K562 (cell line): ENCODE measurements around the gene LZTS2.

Experiments used
- CBX2 ChIP-seq: fragments of 200-600 bp; sonication (generic); IDR thresholded peaks from one replicate; pipeline ENCODE4 v1.6.1; 2012; ENCODE audit warnings: mild to moderate bottlenecking, low read length, inconsistent platforms; ENCODE audit not compliant: insufficient read depth, poor library complexity, severe bottlenecking
- CREB5 ChIP-seq: fragments of 250-450 bp; sonication (Bioruptor Pico); IDR thresholded peaks from 2 replicates; pipeline ENCODE4 v1.5.0; 2020; ENCODE audit warnings: mild to moderate bottlenecking
- MTA2 ChIP-seq: fragments of 450-650 bp; IDR thresholded peaks from 2 replicates; pipeline ENCODE4 v1.6.1; 2016; ENCODE audit warnings: low read depth
- MYC ChIP-seq, 2 experiments: fragments of 250-450 bp in 1 of 2; sonication (Bioruptor Pico) in 1 of 2; IDR thresholded peaks; 2 replicates each; pipeline versions ENCODE4 v1.5.1 to v1.6.1; 2012 to 2021; ENCODE audit warnings: low read depth in 2 of 2, borderline replicate concordance in 1 of 2, improper control_type of control experiment in 1 of 2, low read length in 1 of 2, mild to moderate bottlenecking in 1 of 2, moderate library complexity in 1 of 2
- NFIC ChIP-seq: fragments of 450-650 bp; IDR thresholded peaks from 2 replicates; pipeline ENCODE4 v1.6.1; 2017; ENCODE audit warnings: mild to moderate bottlenecking, inconsistent platforms
- POLR2A ChIP-seq: fragments of 450-650 bp; conservative IDR thresholded peaks from 2 replicates; pipeline ENCODE4 v1.6.1; 2016
- USF1 ChIP-seq: sonication (generic); formaldehyde crosslinking; IDR thresholded peaks from 2 replicates; pipeline ENCODE4 v1.9.0; 2022; ENCODE audit warnings: mild to moderate bottlenecking, missing genetic modification reagents
- TF ChIP-seq, protein P1 (sequence below), 2 experiments: fragments of 450-650 bp in 1 of 2; sonication (generic) in 1 of 2; formaldehyde crosslinking in 1 of 2; IDR thresholded peaks in 1 of 2; conservative IDR thresholded peaks in 1 of 2; 2 replicates each; pipeline versions ENCODE4 v1.6.1 to v1.8.1; 2016 to 2023; ENCODE audit warnings: mild to moderate bottlenecking in 2 of 2, moderate library complexity in 2 of 2, inconsistent platforms in 1 of 2, missing genetic modification reagents in 1 of 2

GRCh38 chr10:101035314-101035713, 35.7 kb downstream of the LZTS2 start:
- TF ChIP-seq, protein P1, sequence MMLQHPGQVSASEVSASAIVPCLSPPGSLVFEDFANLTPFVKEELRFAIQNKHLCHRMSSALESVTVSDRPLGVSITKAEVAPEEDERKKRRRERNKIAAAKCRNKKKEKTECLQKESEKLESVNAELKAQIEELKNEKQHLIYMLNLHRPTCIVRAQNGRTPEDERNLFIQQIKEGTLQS (IDR thresholded peaks at IDR 0.05): no peak
- TF ChIP-seq, protein P1 (CRISPR knock-in tag; conservative IDR thresholded peaks at IDR 0.05): no peak
- TF ChIP-seq CREB5: no peak
- TF ChIP-seq USF1 (CRISPR knock-in tag): no peak
- TF ChIP-seq MYC (IDR thresholded peaks at IDR 0.05; ENCODE audit: low read depth, low read length): no peak
- no peak for TF ChIP-seq MYC (CRISPR knock-in tag; IDR thresholded peaks at IDR 0.05; ENCODE audit: borderline replicate concordance, low read depth)
- no peak for TF ChIP-seq POLR2A
- TF ChIP-seq MTA2: no peak
- no peak for TF ChIP-seq NFIC
- TF ChIP-seq CBX2: no peak
